Kidney (tissue), 14 donors: ENCODE data around the gene MRPL49. TPM values are rescaled to one million over a fixed set of nuclear protein-coding genes. Genes with fewer than 3 reads are reported as not detected.

Experiments
- DNase-seq, 5 donors: peaks; one replicate each; pipeline ENCODE4 v3.0.0-alpha.2; 2013 to 2020
- FAIRE-seq: peaks from 2 replicates; lab custom pipeline; 2012; peaks lifted over from hg19 to GRCh38; lab: Jason Lieb, UNC
- H3K27ac ChIP-seq, 2 donors: one replicate each; pipeline ENCODE4 v1.7.0; 2013; ENCODE audit warnings: low read depth in 2 of 2, low read length in 2 of 2, inconsistent platforms in 1 of 2
- H3K27me3 ChIP-seq: one replicate; pipeline ENCODE4 v1.7.1; 2013; ENCODE audit warnings: low read length, inconsistent platforms; ENCODE audit not compliant: control insufficient read depth, insufficient read depth
- H3K36me3 ChIP-seq, 3 donors: one replicate each; pipeline versions ENCODE4 v1.7.0 to v1.7.1; 2013; ENCODE audit warnings: low read length in 3 of 3, control low read depth in 1 of 3, inconsistent platforms in 1 of 3; ENCODE audit not compliant: insufficient read depth in 3 of 3, control insufficient read depth in 2 of 3
- H3K4me1 ChIP-seq, 3 donors: one replicate each; pipeline versions ENCODE4 v1.7.0 to v1.7.1; 2013; ENCODE audit warnings: low read length in 3 of 3, inconsistent platforms in 1 of 3, low read depth in 1 of 3; ENCODE audit not compliant: control insufficient read depth in 2 of 3, insufficient read depth in 2 of 3
- H3K4me3 ChIP-seq, 3 donors: one replicate each; pipeline versions ENCODE4 v1.7.0 to v1.8.1; 2013; ENCODE audit warnings: low read length in 3 of 3, control low read depth in 1 of 3, inconsistent platforms in 1 of 3
- H3K9ac ChIP-seq, 3 donors: one replicate each; pipeline versions ENCODE4 v1.7.0 to v1.7.1; 2013; ENCODE audit warnings: low read length in 3 of 3, control low read depth in 1 of 3, inconsistent platforms in 1 of 3
- H3K9me3 ChIP-seq, 3 donors: one replicate each; pipeline versions ENCODE4 v1.7.0 to v1.7.1; 2013; ENCODE audit warnings: low read length in 3 of 3, control low read depth in 1 of 3, inconsistent platforms in 1 of 3; ENCODE audit not compliant: control insufficient read depth in 2 of 3, insufficient read depth in 1 of 3
- CTCF ChIP-seq: IDR thresholded peaks from 3 replicates; pipeline ENCODE4 v1.5.1; 2012; ENCODE audit warnings: mild to moderate bottlenecking, moderate library complexity, borderline replicate concordance; ENCODE audit not compliant: insufficient read depth; ENCODE audit errors: extremely low read depth
- intact Hi-C: fragments of 100-400 bp; cut with DNase I; formaldehyde crosslinking; loops from one replicate; pipeline ENCODE4 v1.11.1; 2022
- polyA plus RNA-seq: library from polyadenylated mRNA; stranded (reverse); fragments of 350-450 nt; fragmentation: Illumina TruSeq; extraction: RNeasy Lipid Tissue Mini Kit (QIAGEN cat#74804); gene quantifications from one replicate; pipeline ENCODE4 v1.2.3, GENCODE V29; 2014; ENCODE audit warnings: low read depth, low replicate concordance; ENCODE audit not compliant: insufficient read depth
- total RNA-seq: library from RNA; stranded (reverse); fragmentation: NEBNext Ultra II Directional; extraction: Animal tissue kit (Norgen Biotek cat#: 25700); gene quantifications from one replicate; pipeline ENCODE4 v1.2.1, GENCODE V29; 2021
- donor health status: control.
- donor health status: control.
- donor health status: control.
- donor health status: control.
- donor health status: control.
- donor health status: DM: yes; HTN: yes; CAD: no.
- donor health status: Normal renal cell carcinoma (clear cell type).

MRPL49 gene
- total and polyA plus RNA-seq, 2 donors from 2014 or later, result 53.3 to 76.7 TPM

GRCh38 chr11:65110354-65110861, 11.7 kb upstream of the MRPL49 start:
- no peak overlapping the region for H3K4me3 ChIP-seq
- H3K9me3 ChIP-seq, result no peaks in the 10 kb centered on the region
- no peak overlapping the region for H3K27ac ChIP-seq
- peak overlapping the region in 1 of 3 donors; percentile 55 for H3K9ac ChIP-seq
- TF ChIP-seq CTCF, result peak; percentile 100
- DNase-seq, result peak; percentile 90 to 94 (median 92)
- intact Hi-C loops, result no loop called here
- H3K36me3 ChIP-seq, result peaks cover 0 to 2% (median 0%) of the 10 kb centered on the region in 3 donors
- peaks cover 0 to 30% (median 4%) of the 10 kb centered on the region in 3 donors for H3K4me1 ChIP-seq
- no peak for FAIRE-seq
- H3K27me3 ChIP-seq, result no peaks in the 10 kb centered on the region

GRCh38 chr11:65111159-65111743, 10.9 kb upstream of the MRPL49 start:
- Histone ChIP-seq H3K9me3 (no peaks in the 10 kb centered on the region), H3K27me3 (no peaks in the 10 kb centered on the region), H3K36me3 (peaks cover 0 to 5% (median 0%) of the 10 kb centered on the region in 3 donors), H3K4me1 (peaks cover 0 to 39% (median 8%) of the 10 kb centered on the region in 3 donors), H3K4me3 (no peak overlapping the region), H3K9ac (no peak overlapping the region), H3K27ac (no peak overlapping the region)
- DNase-seq (no peak), FAIRE-seq (no peak)
- intact Hi-C loops, result no loop called here
- TF ChIP-seq CTCF, result no peak

- peaks cover 0 to 6% (median 0%) of the 10 kb centered on the region in 3 donors for H3K36me3 ChIP-seq
- peak within 1 kb of the TSS; percentile 69 to 72 for H3K27ac ChIP-seq
- H3K27me3 ChIP-seq, result no peaks in the 10 kb centered on the region
- FAIRE-seq, result peak; percentile 83
- peak within 1 kb of the TSS; percentile 44 to 63 (median 47) for H3K4me3 ChIP-seq
- H3K9me3 ChIP-seq, result no peaks in the 10 kb centered on the region
- no peak for TF ChIP-seq CTCF
- DNase-seq, result peak; percentile 96 to 99 (median 98)
- peak within 1 kb of the TSS in 2 of 3 donors; percentile 46 to 77 for H3K9ac ChIP-seq
- intact Hi-C loops, result no loop called here
- peaks cover 0 to 43% (median 10%) of the 10 kb centered on the region in 3 donors for H3K4me1 ChIP-seq
These were observed 10.2 kb upstream of the MRPL49 start, which contains the start of gene TM7SF2 for GRCh38 chr11:65111744-65112545. Gene TM7SF2, plus strand, starts transcription at chr11:65111872. Its CDS starts 144 bp downstream, at chr11:65112016.
